K562 (cell line): ENCODE results near the gene CPTP. TPM values are rescaled to one million over a fixed set of nuclear protein-coding genes. Genes with fewer than 3 reads are reported as not detected.

Source experiments
- ATAC-seq: fragments of 200-7000 bp; cut with Tn5 transposase; 3 replicates; pipeline ENCODE4 v1.9.1; 2020; ENCODE audit warnings: moderate library complexity
- BruUV-seq: library from RNA; stranded (reverse); fragments of 400-500 nt; replicated peaks from 2 replicates; lab custom pipeline; 2021; lab: Mats Ljungman, UMichigan
- CTCF ChIA-PET: fragments of 300-600 bp; formaldehyde crosslinking; extraction: SDS; loops from one replicate; lab custom pipeline; 2021; ENCODE audit warnings: low intra/inter-chr PET ratio; lab: Yijun Ruan, JAX
- POLR2A ChIA-PET: fragments of 300-600, 350-650 bp; sonication (Branson Sonifier 250); formaldehyde crosslinking; extraction: SDS; loops from one replicate; lab custom pipeline; 2021; ENCODE audit warnings: antibody characterized with exemption, inconsistent platforms; lab: Yijun Ruan, JAX
- DNase-seq, 4 experiments: peaks; one replicate each; pipeline versions ENCODE4 v3.0.0 to v3.0.0-alpha.2; 2011 to 2018; ENCODE audit warnings: low spot score in 3 of 4, mixed read lengths in 3 of 4; ENCODE audit errors: extremely low read depth in 1 of 4
- FAIRE-seq: peaks from 2 replicates; lab custom pipeline; 2011; peaks lifted over from hg19 to GRCh38; lab: Jason Lieb, UNC
- H2AFZ ChIP-seq: 2 replicates; pipeline ENCODE4 v1.6.0; 2011; ENCODE audit warnings: low read depth, low read length, control low read depth, inconsistent platforms
- H3K27ac ChIP-seq: fragments of 200-600 bp; 3 replicates; pipeline ENCODE4 v1.8.0; 2011; ENCODE audit warnings: low read depth, mild to moderate bottlenecking, control low read depth, inconsistent platforms, low read length, moderate library complexity, mixed read lengths; ENCODE audit errors: extremely low read depth
- H3K27me3 ChIP-seq, 2 experiments: fragments of 300-600 bp in 1 of 2; 2 replicates in 1 of 2; 3 replicates in 1 of 2; pipeline versions ENCODE4 v1.6.0 to v1.8.0; 2011; ENCODE audit warnings: inconsistent platforms in 2 of 2, low read length in 2 of 2, mild to moderate bottlenecking in 1 of 2, mixed read lengths in 1 of 2, moderate library complexity in 1 of 2; ENCODE audit not compliant: control insufficient read depth in 2 of 2, insufficient read depth in 2 of 2
- H3K36me3 ChIP-seq: fragments of 300-600 bp; 3 replicates; pipeline ENCODE4 v1.8.0; 2011; ENCODE audit warnings: mild to moderate bottlenecking, low read length, inconsistent platforms; ENCODE audit not compliant: control insufficient read depth, insufficient read depth
- H3K4me1 ChIP-seq, 2 experiments: fragments of 200-600 bp in 1 of 2; replicated peaks in 1 of 2; 2 replicates in 1 of 2; 3 replicates in 1 of 2; pipeline versions ENCODE4 v1.5.1 to v1.8.0; 2011; ENCODE audit warnings: inconsistent platforms in 2 of 2, low read length in 2 of 2, mild to moderate bottlenecking in 1 of 2, mixed read lengths in 1 of 2, moderate library complexity in 1 of 2; ENCODE audit not compliant: control insufficient read depth in 2 of 2, insufficient read depth in 2 of 2
- H3K4me2 ChIP-seq: 2 replicates; pipeline ENCODE4 v1.6.1; 2011; ENCODE audit warnings: low read length, control low read depth, inconsistent platforms, mixed read lengths; ENCODE audit not compliant: insufficient read depth
- H3K4me3 ChIP-seq: fragments of 200-600 bp; sonication (generic), shearing (Covaris generic); 2 replicates; pipeline ENCODE4 v1.5.1; 2016; ENCODE audit warnings: control low read depth, inconsistent platforms
- H3K79me2 ChIP-seq: fragments of 200-600 bp; 3 replicates; pipeline ENCODE4 v1.8.0; 2011; ENCODE audit warnings: low read length, inconsistent platforms; ENCODE audit not compliant: control insufficient read depth, insufficient read depth
- H3K9ac ChIP-seq, 2 experiments: 2 replicates each; pipeline versions ENCODE4 v1.6.0 to v1.6.1; 2011; ENCODE audit warnings: low read depth in 2 of 2, low read length in 2 of 2, control low read depth in 1 of 2, inconsistent platforms in 1 of 2, mild to moderate bottlenecking in 1 of 2, mixed read lengths in 1 of 2; ENCODE audit not compliant: insufficient read depth in 1 of 2
- H3K9me1 ChIP-seq: one replicate; pipeline ENCODE4 v1.6.0; 2011; ENCODE audit warnings: inconsistent platforms, mild to moderate bottlenecking, low read length, moderate library complexity; ENCODE audit not compliant: control insufficient read depth, insufficient read depth
- H3K9me3 ChIP-seq: replicated peaks from 2 replicates; pipeline ENCODE4 v1.5.1; 2011; ENCODE audit warnings: low read depth, low read length, inconsistent platforms; ENCODE audit not compliant: control insufficient read depth, insufficient read depth
- H4K20me1 ChIP-seq: replicated peaks from 2 replicates; pipeline ENCODE4 v1.6.1; 2011; ENCODE audit warnings: low read length, inconsistent platforms, mixed read lengths; ENCODE audit not compliant: control insufficient read depth, insufficient read depth
- FIP1L1 ChIP-seq: fragments of 200-400 bp; formaldehyde crosslinking; IDR thresholded peaks from 2 replicates; pipeline ENCODE4 v1.6.1; 2018; ENCODE audit warnings: mild to moderate bottlenecking, low read depth, low read length; ENCODE audit not compliant: poor library complexity, severe bottlenecking
- MECOM ChIP-seq: fragments of 250-450 bp; sonication (Bioruptor Pico); IDR thresholded peaks from 2 replicates; pipeline ENCODE4 v1.8.0; 2022; ENCODE audit warnings: inconsistent platforms
- ZBTB9 ChIP-seq: fragments of 450-650 bp; formaldehyde crosslinking; IDR thresholded peaks from 2 replicates; pipeline ENCODE4 v1.4.0; 2020; ENCODE audit warnings: mild to moderate bottlenecking, moderate library complexity
- ZNF217 ChIP-seq: sonication (generic); formaldehyde crosslinking; IDR thresholded peaks from 2 replicates; pipeline ENCODE4 v1.8.0; 2022; ENCODE audit warnings: mild to moderate bottlenecking, missing genetic modification reagents
- WGBS: fragments of 100-300 bp; shearing (Covaris generic); methylation state at CpG from one replicate; pipeline ENCODE4 v1.1.6; 2016; ENCODE audit warnings: low coverage, mixed read lengths; ENCODE audit not compliant: insufficient coverage; ENCODE audit errors: missing lambda C conversion rate; 5-methylcytosine and 5-hydroxymethylcytosine counted together
- in situ Hi-C: fragments of 300-500 bp; cut with MboI; formaldehyde crosslinking; loops from 4 replicates; pipeline ENCODE4 v1.15.0; 2018; ENCODE audit warnings: inconsistent platforms, mixed read lengths
- intact Hi-C: fragments of 100-400 bp; cut with micrococcal nuclease; formaldehyde crosslinking; loops from 2 replicates; pipeline ENCODE4 v1.14.2; 2022
- polyA plus RNA-seq, 8 experiments: library from polyadenylated mRNA; depleted of rRNA in 4 of 8; stranded (reverse) in 5 of 8; unstranded in 3 of 8; fragments of >200 nt; fragmentation: Nextera tagmentation in 2 of 8; fragmentation: Illumina TruSeq in 1 of 8; extraction: Ambion mirVana in 2 of 8; extraction: Trizol in 1 of 8; gene quantifications; 2 replicates each; pipeline versions ENCODE4 v1.2.1 to v1.2.3, GENCODE V29; 2011 to 2014; ENCODE audit warnings: inconsistent platforms in 1 of 8, missing spikeins in 1 of 8
- total RNA-seq, 7 experiments: library from RNA; depleted of rRNA in 6 of 7; stranded (reverse); fragments of >200 nt in 6 of 7; fragmentation: Illumina TruSeq in 2 of 7; extraction: Trizol in 2 of 7; gene quantifications; 2 replicates each; pipeline versions ENCODE4 v1.2.1 to v1.2.3, GENCODE V29; 2011 to 2021; ENCODE audit warnings: low replicate concordance in 1 of 7
- TF ChIP-seq, protein P1 (sequence below): fragments of 450-650 bp; IDR thresholded peaks from 2 replicates; pipeline ENCODE4 v1.6.1; 2014; ENCODE audit warnings: low read depth, mild to moderate bottlenecking, moderate library complexity, borderline replicate concordance

Gene CPTP
- total and polyA plus RNA-seq, 9 of the 15 experiments (the other 6 are each of a cell fraction or from before 2014, with no cell fraction given) = 0.11 to 25.8 (median 3.5) TPM

DNA sequence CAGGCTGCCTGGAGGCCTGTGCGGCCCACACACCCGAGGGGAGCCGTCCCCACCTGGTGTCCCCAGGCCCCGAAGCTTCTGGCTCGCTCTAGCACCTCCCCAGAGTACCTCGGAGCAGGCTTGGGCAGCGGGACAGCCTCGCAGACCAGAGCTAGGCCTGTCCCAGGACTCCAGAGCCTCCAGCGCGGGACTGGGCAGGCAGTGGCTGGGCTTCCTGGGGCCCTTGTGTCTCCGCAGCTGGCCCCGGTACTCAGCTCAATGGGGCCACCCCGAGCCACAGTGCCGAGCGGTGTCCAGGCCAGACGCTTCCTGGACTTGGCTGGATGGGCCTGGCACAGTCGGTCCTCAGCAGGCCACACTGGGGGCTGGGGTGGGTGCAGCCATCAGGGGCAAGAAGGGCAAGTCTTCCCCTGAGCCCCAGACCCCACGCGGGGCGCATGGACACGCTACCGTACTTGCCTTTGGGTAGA lies 39.5 kb upstream of the CPTP start:
- Histone ChIP-seq H3K27me3 (peaks cover 2 to 33% of the 10 kb centered on the region in 2 experiments; a peak in 3 of 5 replicates), H3K9me1 (peaks cover 3% of the 10 kb centered on the region), H4K20me1 (peaks cover 4% of the 10 kb centered on the region; the same call in 1 of the 2 replicates), H3K4me3 (no peak overlapping the region), H3K9me3 (no peaks in the 10 kb centered on the region), H2AFZ (no peak overlapping the region), H3K79me2 (no peaks in the 10 kb centered on the region), H3K27ac (no peak overlapping the region), H3K9ac (no peak overlapping the region; a peak in 1 of 4 replicates), H3K4me2 (no peak overlapping the region), H3K4me1 (peaks cover 0 to 69% of the 10 kb centered on the region in 2 experiments; a peak in 3 of 5 replicates), H3K36me3 (no peaks in the 10 kb centered on the region)
- ATAC-seq (no peak; the same call in 2 of the 3 replicates), FAIRE-seq (no peak), DNase-seq (no peak)
- ChIA-PET POLR2A (interaction anchor here (2.3 kb wide), 1 partner anchor 9 kb away, joined by 6 read pairs; no protein-coding TSS in a partner anchor), CTCF (no interaction called here)
- intact Hi-C loops = no loop called here
- in situ Hi-C loops = no loop called here
- no TSS peak for BruUV-seq
- WGBS = 49% methylated on average over 17 of the region's 22 CpGs
- TF ChIP-seq ZBTB9 (CRISPR knock-in tag) (no peak), ZNF217 (CRISPR knock-in tag) (no peak), MECOM (CRISPR knock-in tag) (no peak), FIP1L1 (peak; percentile 20)
- TF ChIP-seq, protein P1, sequence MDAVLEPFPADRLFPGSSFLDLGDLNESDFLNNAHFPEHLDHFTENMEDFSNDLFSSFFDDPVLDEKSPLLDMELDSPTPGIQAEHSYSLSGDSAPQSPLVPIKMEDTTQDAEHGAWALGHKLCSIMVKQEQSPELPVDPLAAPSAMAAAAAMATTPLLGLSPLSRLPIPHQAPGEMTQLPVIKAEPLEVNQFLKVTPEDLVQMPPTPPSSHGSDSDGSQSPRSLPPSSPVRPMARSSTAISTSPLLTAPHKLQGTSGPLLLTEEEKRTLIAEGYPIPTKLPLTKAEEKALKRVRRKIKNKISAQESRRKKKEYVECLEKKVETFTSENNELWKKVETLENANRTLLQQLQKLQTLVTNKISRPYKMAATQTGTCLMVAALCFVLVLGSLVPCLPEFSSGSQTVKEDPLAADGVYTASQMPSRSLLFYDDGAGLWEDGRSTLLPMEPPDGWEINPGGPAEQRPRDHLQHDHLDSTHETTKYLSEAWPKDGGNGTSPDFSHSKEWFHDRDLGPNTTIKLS = no peak
